Lower lobe of right lung (tissue), 2 donors: Measurements from ENCODE around the gene SNCB. TPM values are rescaled to one million over a fixed set of nuclear protein-coding genes. Genes with fewer than 3 reads are reported as not detected.

Source experiments
- ATAC-seq, 2 donors: fragments of 200-7000 bp; cut with Tn5 transposase; one replicate each; pipeline ENCODE4 v1.9.1; 2020 to 2022; ENCODE audit warnings: mild to moderate bottlenecking in 2 of 2, moderate library complexity in 2 of 2
- DNase-seq: peaks from one replicate; pipeline ENCODE4 v3.0.0-alpha.2; 2020
- H3K27ac ChIP-seq: fragments of 200-600 bp; one replicate; pipeline ENCODE4 v1.8.0; 2022
- H3K27me3 ChIP-seq: fragments of 200-600 bp; one replicate; pipeline ENCODE4 v1.8.0; 2022; ENCODE audit warnings: low read depth
- H3K36me3 ChIP-seq: fragments of 200-600 bp; one replicate; pipeline ENCODE4 v1.8.0; 2022; ENCODE audit warnings: mild to moderate bottlenecking
- H3K4me1 ChIP-seq: fragments of 200-600 bp; one replicate; pipeline ENCODE4 v1.8.0; 2022
- H3K4me3 ChIP-seq: fragments of 200-600 bp; one replicate; pipeline ENCODE4 v1.8.0; 2022; ENCODE audit warnings: mild to moderate bottlenecking
- H3K9me3 ChIP-seq: fragments of 200-600 bp; one replicate; pipeline ENCODE4 v1.8.0; 2022
- CTCF ChIP-seq: fragments of 200-600 bp; IDR thresholded peaks from one replicate; pipeline ENCODE4 v1.8.0; 2022; ENCODE audit warnings: antibody characterized with exemption, mild to moderate bottlenecking
- intact Hi-C: fragments of 100-400 bp; cut with DNase I; formaldehyde crosslinking; loops from one replicate; pipeline ENCODE4 v1.11.0; 2022
- total RNA-seq: library from RNA; stranded (reverse); fragmentation: NEBNext Ultra II Directional; extraction: Animal tissue kit (Norgen Biotek cat#: 25700); gene quantifications from one replicate; pipeline ENCODE4 v1.2.1, GENCODE V29; 2021
- donor health status: DM: no; HTN: yes; CAD: no; lungs with severe emphysema.

Gene SNCB
- total RNA-seq, 1 donor from 2014 or later = not detected

- Histone ChIP-seq H3K9me3 (no peaks in the 10 kb centered on the region), H3K27ac (no peak overlapping the region), H3K36me3 (no peaks in the 10 kb centered on the region), H3K27me3 (peaks cover 6% of the 10 kb centered on the region), H3K4me3 (no peak overlapping the region), H3K4me1 (no peaks in the 10 kb centered on the region)
- no peak for ATAC-seq
- intact Hi-C loops = no loop called here
- TF ChIP-seq CTCF = no peak
- DNase-seq = no peak
Observed at GRCh38 chr5:176639981-176640380, 9.6 kb upstream of the SNCB start.

- Histone ChIP-seq H3K27ac (no peak overlapping the region), H3K36me3 (no peaks in the 10 kb centered on the region), H3K27me3 (peaks cover 11% of the 10 kb centered on the region), H3K9me3 (no peaks in the 10 kb centered on the region), H3K4me1 (no peaks in the 10 kb centered on the region), H3K4me3 (no peak overlapping the region)
- TF ChIP-seq CTCF = no peak
- intact Hi-C loops = no loop called here
- DNase-seq (no peak), ATAC-seq (no peak)
Observed at GRCh38 chr5:176639208-176639607, 8.9 kb upstream of the SNCB start.

- Histone ChIP-seq H3K4me1 (no peaks in the 10 kb centered on the region), H3K9me3 (no peaks in the 10 kb centered on the region), H3K27ac (no peak overlapping the region), H3K27me3 (peaks cover 11% of the 10 kb centered on the region), H3K36me3 (no peaks in the 10 kb centered on the region), H3K4me3 (no peak overlapping the region)
- intact Hi-C loops = no loop called here
- no peak for DNase-seq
- no peak for TF ChIP-seq CTCF
- ATAC-seq = no peak
Observed at GRCh38 chr5:176638437-176638836, 8.1 kb upstream of the SNCB start.

- no peaks in the 10 kb centered on the region for H3K36me3 ChIP-seq
- H3K4me1 ChIP-seq = no peaks in the 10 kb centered on the region
- intact Hi-C loops = no loop called here
- no peak for DNase-seq
- H3K9me3 ChIP-seq = no peaks in the 10 kb centered on the region
- no peak for ATAC-seq
- TF ChIP-seq CTCF = no peak
- peaks cover 18% of the 10 kb centered on the region for H3K27me3 ChIP-seq
- no peak overlapping the region for H3K27ac ChIP-seq
- H3K4me3 ChIP-seq = no peak overlapping the region
Observed at GRCh38 chr5:176637556-176637955, 7.2 kb upstream of the SNCB start.

GRCh38 chr5:176636426-176636825 lies 6.1 kb upstream of the SNCB start:
- Histone ChIP-seq H3K27me3 (peaks cover 29% of the 10 kb centered on the region), H3K36me3 (no peaks in the 10 kb centered on the region), H3K4me1 (no peaks in the 10 kb centered on the region), H3K27ac (no peak overlapping the region), H3K9me3 (no peaks in the 10 kb centered on the region), H3K4me3 (no peak overlapping the region)
- ATAC-seq (no peak), DNase-seq (no peak)
- no peak for TF ChIP-seq CTCF
- intact Hi-C loops = no loop called here

GRCh38 chr5:176633598-176633997 lies 3.3 kb upstream of the SNCB start:
- Histone ChIP-seq H3K4me1 (peaks cover 12% of the 10 kb centered on the region), H3K9me3 (no peaks in the 10 kb centered on the region), H3K4me3 (no peak overlapping the region), H3K27me3 (peaks cover 58% of the 10 kb centered on the region), H3K27ac (no peak overlapping the region), H3K36me3 (no peaks in the 10 kb centered on the region)
- DNase-seq (no peak), ATAC-seq (no peak)
- intact Hi-C loops = no loop called here
- no peak for TF ChIP-seq CTCF
